Activated CD8-positive, alpha-beta memory T cell treated with anti-CD3 and anti-CD28 coated beads for 48 hours (primary cell): ENCODE results near the gene SKIC2.
"Not testable (repeated sequence)": the region's sequence is repeated elsewhere in the genome, so short reads cannot be mapped to it uniquely, and the experiment has no call there.

Source experiments
- DNase-seq, 3 experiments: peaks; one replicate each; pipeline ENCODE4 v3.0.0-alpha.2; 2020; ENCODE audit warnings: low read depth in 2 of 3, low spot score in 2 of 3

Gene SKIC2

GRCh38 chr6:32003301-32003700, 44.3 kb downstream of the SKIC2 start:
- not testable (repeated sequence) for DNase-seq

- DNase-seq: not testable (repeated sequence)
Measured at GRCh38 chr6:32004393-32004792, 45.4 kb downstream of the SKIC2 start.

GRCh38 chr6:32004864-32005537, 46.0 kb downstream of the SKIC2 start:
- DNase-seq: not testable (repeated sequence)

GRCh38 chr6:32005538-32005880, 46.5 kb downstream of the SKIC2 start:
- not testable (repeated sequence) for DNase-seq

- not testable (repeated sequence) for DNase-seq
Measured at GRCh38 chr6:32005991-32006529, 47.1 kb downstream of the SKIC2 start.

GRCh38 chr6:32007086-32007485, 48.1 kb downstream of the SKIC2 start:
- not testable (repeated sequence) for DNase-seq

GRCh38 chr6:32008037-32008436, 49.1 kb downstream of the SKIC2 start:
- DNase-seq: not testable (repeated sequence)

- not testable (repeated sequence) for DNase-seq
Measured at GRCh38 chr6:32008616-32009015, 49.6 kb downstream of the SKIC2 start.

- not testable (repeated sequence) for DNase-seq
Measured at GRCh38 chr6:32009537-32009936, 50.6 kb downstream of the SKIC2 start.

GRCh38 chr6:32010856-32011530, 52.0 kb downstream of the SKIC2 start:
- not testable (repeated sequence) for DNase-seq

- not testable (repeated sequence) for DNase-seq
Measured at GRCh38 chr6:32012941-32013617, 54.1 kb downstream of the SKIC2 start.

GRCh38 chr6:32013738-32014137, 54.8 kb downstream of the SKIC2 start:
- not testable (repeated sequence) for DNase-seq

GRCh38 chr6:32014547-32014946, 55.6 kb downstream of the SKIC2 start, which contains the start of gene C4B:
C4B (plus strand) TSS chr6:32014795; CDS start chr6:32014846, 51 bp downstream.
- DNase-seq: not testable (repeated sequence)
